ENCODE data around the gene TCERG1L. TPM values are rescaled to one million over a fixed set of nuclear protein-coding genes. Genes with fewer than 3 reads are reported as not detected.

TCERG1L gene, protein sequence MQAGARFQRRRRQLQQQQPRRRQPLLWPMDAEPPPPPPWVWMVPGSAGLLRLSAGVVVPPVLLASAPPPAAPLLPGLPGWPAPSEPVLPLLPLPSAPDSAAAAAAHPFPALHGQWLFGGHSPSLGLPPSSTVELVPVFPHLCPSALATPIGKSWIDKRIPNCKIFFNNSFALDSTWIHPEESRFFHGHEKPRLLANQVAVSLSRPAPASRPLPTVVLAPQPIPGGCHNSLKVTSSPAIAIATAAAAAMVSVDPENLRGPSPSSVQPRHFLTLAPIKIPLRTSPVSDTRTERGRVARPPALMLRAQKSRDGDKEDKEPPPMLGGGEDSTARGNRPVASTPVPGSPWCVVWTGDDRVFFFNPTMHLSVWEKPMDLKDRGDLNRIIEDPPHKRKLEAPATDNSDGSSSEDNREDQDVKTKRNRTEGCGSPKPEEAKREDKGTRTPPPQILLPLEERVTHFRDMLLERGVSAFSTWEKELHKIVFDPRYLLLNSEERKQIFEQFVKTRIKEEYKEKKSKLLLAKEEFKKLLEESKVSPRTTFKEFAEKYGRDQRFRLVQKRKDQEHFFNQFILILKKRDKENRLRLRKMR
- not detected for polyA plus RNA-seq (2012; ENCODE audit: missing spikeins)

DNA sequence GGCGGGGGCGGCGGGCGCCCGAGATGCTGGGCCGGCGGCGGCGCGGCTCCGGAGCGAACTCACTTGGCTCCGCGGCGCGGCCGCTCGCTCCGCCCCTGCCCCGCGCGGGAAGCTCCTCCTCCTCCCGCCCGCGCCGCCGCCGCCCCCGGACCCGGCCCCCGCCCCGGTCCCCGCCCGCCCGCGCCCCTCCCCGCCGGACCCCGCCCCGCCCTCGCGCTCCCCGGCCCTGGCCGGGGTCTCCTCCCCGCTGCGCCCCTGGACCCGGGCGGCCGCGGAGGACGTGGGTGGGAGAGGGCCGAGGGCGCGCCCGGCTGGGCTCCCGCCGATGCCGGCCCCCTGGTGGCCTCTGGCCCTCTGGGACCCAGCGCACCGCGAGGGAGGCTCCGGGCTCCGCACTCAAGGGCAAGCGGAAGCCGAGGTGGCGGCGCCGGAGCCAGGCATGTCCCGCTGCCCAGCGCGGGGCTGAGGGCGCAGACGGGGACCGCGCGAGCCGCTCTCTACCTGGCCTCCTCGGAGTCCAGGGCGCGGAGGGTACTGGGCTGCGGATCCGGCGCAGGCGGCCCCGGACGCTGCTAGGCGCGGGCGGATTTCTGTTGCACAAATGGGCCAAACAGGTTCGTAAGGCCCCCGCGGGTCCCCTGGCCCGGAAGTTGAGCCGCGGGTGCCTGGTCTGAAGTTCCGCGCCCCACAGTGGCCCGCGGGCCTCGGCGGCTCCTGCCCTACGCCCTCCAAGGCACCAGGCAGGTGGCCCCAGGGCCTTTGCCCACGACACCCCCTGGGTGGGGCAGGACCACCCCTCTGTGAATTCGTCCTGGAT, at the start of gene TCERG1L:
Gene TCERG1L (minus strand): TSS at position 61 of the 817 bp plus-strand sequence. CDS start 86 bp downstream, outside the sequence.
- DNase-seq (ENCODE audit: insufficient read length) (no peak), FAIRE-seq (no peak)
- no peak for TF ChIP-seq POLR2AphosphoS5 (IDR thresholded peaks at IDR 0.05; ENCODE audit: low read depth, low read length)
- TF ChIP-seq TAF1 (IDR thresholded peaks at IDR 0.05; ENCODE audit: borderline replicate concordance, low read depth, low read length), result no peak
- TF ChIP-seq POLR2A (IDR thresholded peaks at IDR 0.05; ENCODE audit: low read depth, low read length), result no peak

DNA sequence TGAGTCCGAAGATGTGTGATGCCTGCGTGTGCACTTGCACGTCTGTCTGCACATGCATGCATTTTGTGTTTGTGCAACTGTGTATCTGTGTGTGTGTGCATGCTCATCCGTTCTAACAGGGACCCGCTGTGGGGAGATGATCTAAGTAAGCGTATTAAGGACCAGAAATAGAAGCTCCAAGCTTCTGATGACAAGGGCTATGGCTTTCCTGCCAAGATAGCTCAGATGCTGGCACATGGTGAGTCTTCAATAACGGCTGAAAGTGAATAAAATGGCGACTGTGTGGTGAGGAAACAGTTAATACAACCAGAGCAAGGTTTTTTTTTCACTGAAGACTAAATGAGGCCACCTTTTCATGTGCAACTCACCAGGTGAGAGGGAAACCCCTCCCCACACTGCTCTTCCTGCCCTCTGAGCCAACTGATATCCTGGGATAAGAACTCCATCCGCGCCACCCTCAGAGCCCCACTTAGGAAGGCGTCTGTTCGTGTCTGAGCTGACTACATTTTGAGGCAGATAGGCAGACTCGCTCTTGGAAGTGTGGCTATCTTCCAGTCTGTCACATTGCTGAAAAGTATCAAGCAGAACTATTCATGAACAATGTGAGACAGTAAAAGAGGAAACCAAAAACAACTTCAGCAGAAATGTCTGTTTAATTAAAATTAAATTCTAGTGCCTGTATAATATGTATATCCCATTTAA, 47.4 kb upstream of the TCERG1L start:
- DNase-seq (ENCODE audit: insufficient read length) (no peak), FAIRE-seq (no peak)
- no peak for TF ChIP-seq POLR2A (IDR thresholded peaks at IDR 0.05; ENCODE audit: low read depth, low read length)
- no peak for TF ChIP-seq TAF1 (IDR thresholded peaks at IDR 0.05; ENCODE audit: borderline replicate concordance, low read depth, low read length)
- no peak for TF ChIP-seq POLR2AphosphoS5 (IDR thresholded peaks at IDR 0.05; ENCODE audit: low read depth, low read length)

DNA sequence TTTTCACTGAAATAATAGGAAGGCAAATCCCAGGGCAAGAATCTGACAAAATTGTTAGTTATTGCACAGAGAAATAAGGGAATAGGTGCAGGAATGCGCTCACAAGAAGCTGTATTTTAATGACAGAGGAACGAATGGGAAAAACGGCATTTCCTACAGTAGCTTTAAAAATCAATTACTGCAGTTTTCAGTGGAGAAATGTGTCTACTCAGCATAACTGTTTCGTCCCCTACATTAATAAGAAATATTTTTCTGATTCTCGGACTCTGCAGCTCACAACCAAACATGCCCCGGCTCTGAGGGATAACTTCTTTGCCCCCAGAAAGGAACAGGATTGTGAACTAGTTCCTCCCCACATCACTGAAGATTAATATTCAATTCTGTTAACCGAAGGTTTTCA, 44.9 kb upstream of the TCERG1L start:
- no peak for FAIRE-seq
- TF ChIP-seq TAF1 (IDR thresholded peaks at IDR 0.05; ENCODE audit: borderline replicate concordance, low read depth, low read length) (no peak), POLR2A (IDR thresholded peaks at IDR 0.05; ENCODE audit: low read depth, low read length) (no peak), POLR2AphosphoS5 (IDR thresholded peaks at IDR 0.05; ENCODE audit: low read depth, low read length) (no peak)

DNA sequence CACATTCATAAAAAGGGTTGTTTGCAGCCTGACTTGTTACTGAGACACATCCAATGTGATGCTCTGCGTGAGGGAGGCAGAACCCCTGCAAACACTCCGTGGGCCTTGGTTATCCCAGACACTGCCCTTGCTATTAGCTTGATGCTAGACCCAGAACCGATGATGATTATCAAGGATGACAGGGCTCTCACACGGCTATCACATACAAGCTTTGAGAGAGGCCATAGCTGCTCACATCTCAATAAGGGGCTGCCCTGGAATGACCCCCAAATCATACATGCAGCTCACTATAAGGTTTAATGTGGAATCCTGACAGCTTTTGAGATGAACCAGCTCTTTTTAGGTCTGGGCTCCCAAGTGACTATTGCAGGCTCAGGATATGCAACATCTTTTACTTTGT, 44.4 kb upstream of the TCERG1L start:
- DNase-seq (ENCODE audit: insufficient read length) (no peak), FAIRE-seq (no peak)
- TF ChIP-seq TAF1 (IDR thresholded peaks at IDR 0.05; ENCODE audit: borderline replicate concordance, low read depth, low read length) (no peak), POLR2AphosphoS5 (IDR thresholded peaks at IDR 0.05; ENCODE audit: low read depth, low read length) (no peak), POLR2A (IDR thresholded peaks at IDR 0.05; ENCODE audit: low read depth, low read length) (no peak)

More for the DNA sequence above, 44.9 kb upstream of the TCERG1L start:
- no peak for DNase-seq (ENCODE audit: insufficient read length)

DNA sequence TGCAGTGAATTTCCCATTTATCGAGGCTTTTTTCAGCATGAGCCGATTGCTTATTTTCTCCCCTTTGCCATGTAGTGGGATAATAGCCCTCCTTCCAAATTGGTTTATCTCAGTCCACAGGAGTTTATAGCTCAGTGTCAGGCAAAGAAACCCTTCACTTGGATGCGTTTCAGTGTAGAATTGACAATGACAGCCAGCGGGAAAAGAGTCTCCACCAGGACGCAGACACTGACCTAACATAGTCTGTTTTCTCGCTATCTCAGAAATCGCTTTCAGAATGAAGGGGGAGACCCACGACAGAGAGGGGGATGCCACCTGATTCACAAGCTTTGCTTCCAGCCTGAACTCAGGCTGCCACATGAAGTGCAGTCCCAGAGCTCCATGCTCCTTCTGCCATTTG, 43.5 kb upstream of the TCERG1L start:
- DNase-seq (ENCODE audit: insufficient read length), result no peak
- no peak for TF ChIP-seq POLR2A (IDR thresholded peaks at IDR 0.05; ENCODE audit: low read depth, low read length)
- no peak for TF ChIP-seq POLR2AphosphoS5 (IDR thresholded peaks at IDR 0.05; ENCODE audit: low read depth, low read length)
- TF ChIP-seq TAF1 (IDR thresholded peaks at IDR 0.05; ENCODE audit: borderline replicate concordance, low read depth, low read length), result no peak
- FAIRE-seq, result no peak

DNA sequence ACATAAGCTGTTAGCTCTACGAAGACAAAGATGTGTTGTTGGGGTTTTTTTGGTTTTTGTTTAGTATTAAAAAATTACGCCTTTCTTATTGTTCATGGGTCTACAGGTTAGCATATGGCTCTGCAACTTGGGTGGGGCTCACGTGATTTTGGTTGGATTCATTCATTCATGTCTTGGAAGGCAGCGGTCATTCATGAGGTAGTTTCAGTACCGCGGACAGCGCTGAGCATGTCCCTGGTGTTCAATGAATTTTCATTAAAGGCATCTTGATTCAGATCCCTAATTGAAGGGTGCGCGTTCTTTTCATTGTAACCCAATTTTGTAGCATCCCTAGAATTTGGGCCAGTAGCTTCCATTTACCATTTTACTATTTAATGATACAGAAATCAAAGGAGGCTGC, 42.9 kb upstream of the TCERG1L start:
- DNase-seq (ENCODE audit: insufficient read length), result no peak
- no peak for FAIRE-seq
- TF ChIP-seq POLR2A (IDR thresholded peaks at IDR 0.05; ENCODE audit: low read depth, low read length) (no peak), TAF1 (IDR thresholded peaks at IDR 0.05; ENCODE audit: borderline replicate concordance, low read depth, low read length) (no peak), POLR2AphosphoS5 (IDR thresholded peaks at IDR 0.05; ENCODE audit: low read depth, low read length) (no peak)

DNA sequence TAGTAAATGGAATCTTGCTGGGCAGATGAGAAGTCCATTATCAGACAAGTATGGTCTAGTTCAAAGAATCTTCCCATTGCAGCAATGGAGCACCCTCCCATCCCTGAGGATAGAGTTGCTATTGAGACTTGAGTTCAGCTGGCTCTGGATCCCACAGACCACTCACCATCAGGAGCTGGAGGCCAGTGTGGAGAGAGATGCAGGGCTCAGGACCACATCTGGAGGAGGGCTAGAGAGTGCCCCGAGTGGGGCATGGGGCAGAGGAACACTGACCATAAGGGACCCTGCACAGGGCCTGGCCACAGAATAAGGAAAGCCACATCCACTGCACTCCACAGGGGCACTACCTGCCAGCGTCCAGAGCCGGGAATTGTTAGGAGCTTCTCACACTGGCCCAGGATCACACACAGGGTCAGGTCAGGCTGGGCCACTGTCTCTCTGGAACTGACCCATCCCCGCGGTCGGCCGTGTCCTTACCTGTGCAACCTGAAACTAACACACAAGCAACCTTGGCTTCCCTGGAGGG, 41.3 kb upstream of the TCERG1L start:
- no peak for TF ChIP-seq POLR2AphosphoS5 (IDR thresholded peaks at IDR 0.05; ENCODE audit: low read depth, low read length)
- TF ChIP-seq POLR2A (IDR thresholded peaks at IDR 0.05; ENCODE audit: low read depth, low read length), result no peak
- no peak for TF ChIP-seq TAF1 (IDR thresholded peaks at IDR 0.05; ENCODE audit: borderline replicate concordance, low read depth, low read length)
- DNase-seq (ENCODE audit: insufficient read length) (no peak), FAIRE-seq (no peak)

DNA sequence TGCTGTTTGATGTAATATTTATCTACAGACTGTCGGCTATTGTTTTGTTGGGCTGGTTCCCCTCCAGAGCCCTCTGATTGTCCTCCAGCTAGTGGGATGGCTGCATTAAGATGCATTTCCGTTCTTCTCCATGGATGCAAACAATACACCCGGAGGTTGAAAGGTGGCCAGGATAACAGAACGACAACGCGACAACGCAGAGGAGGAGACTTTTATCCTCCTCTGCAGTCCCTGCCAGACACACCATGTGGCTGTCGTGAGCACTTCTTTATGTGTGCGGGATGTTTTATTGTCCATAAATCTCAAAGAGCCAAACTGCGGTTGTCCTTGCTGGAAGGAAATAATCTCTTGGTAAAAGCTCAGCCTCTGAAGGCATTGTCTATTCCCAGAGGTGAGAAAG, 39.1 kb upstream of the TCERG1L start:
- DNase-seq (ENCODE audit: insufficient read length) (no peak), FAIRE-seq (no peak)
- TF ChIP-seq POLR2A (IDR thresholded peaks at IDR 0.05; ENCODE audit: low read depth, low read length), result no peak
- no peak for TF ChIP-seq TAF1 (IDR thresholded peaks at IDR 0.05; ENCODE audit: borderline replicate concordance, low read depth, low read length)
- TF ChIP-seq POLR2AphosphoS5 (IDR thresholded peaks at IDR 0.05; ENCODE audit: low read depth, low read length), result no peak

DNA sequence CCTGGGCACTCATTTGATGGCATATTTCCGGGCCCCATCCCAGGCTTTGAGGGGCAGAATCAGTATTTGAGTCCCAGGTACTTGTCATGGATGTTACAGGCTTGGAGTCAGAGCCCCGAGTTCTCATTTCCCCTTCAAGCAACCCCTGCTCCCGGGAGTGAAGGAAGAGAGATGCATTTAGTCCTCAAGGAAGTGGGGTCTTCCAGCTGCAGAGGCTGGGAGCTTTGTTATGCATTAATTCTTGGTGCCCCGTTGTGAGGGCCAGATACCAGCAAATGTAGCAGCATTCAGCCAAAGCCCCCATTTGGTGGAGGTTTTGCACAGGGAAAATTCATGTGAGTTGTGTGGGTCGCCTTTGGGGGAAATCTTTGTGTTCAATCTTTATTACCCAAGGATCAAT, 38.7 kb upstream of the TCERG1L start:
- FAIRE-seq (no peak), DNase-seq (ENCODE audit: insufficient read length) (no peak)
- TF ChIP-seq POLR2A (IDR thresholded peaks at IDR 0.05; ENCODE audit: low read depth, low read length), result no peak
- TF ChIP-seq TAF1 (IDR thresholded peaks at IDR 0.05; ENCODE audit: borderline replicate concordance, low read depth, low read length), result no peak
- TF ChIP-seq POLR2AphosphoS5 (IDR thresholded peaks at IDR 0.05; ENCODE audit: low read depth, low read length), result no peak

DNA sequence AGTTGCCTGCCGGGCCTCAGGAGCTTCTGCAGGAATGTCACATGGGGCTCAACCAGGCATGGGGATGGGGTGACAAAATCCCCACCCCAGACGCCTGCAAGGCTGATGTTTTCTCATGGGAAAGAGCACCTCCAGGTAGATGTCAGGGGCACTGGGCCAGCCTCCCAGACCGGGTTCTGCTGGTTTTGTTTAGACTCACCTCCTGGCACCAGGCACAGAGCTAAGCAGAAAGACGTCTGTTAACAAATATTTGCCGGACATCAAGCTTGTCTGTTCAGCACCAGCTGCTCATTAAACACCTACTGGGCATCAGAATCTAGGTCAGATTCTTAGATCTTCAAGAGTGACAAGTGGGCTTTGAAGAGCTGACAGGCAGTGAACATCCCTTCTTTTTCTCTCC, 34.9 kb upstream of the TCERG1L start:
- no peak for TF ChIP-seq POLR2A (IDR thresholded peaks at IDR 0.05; ENCODE audit: low read depth, low read length)
- TF ChIP-seq POLR2AphosphoS5 (IDR thresholded peaks at IDR 0.05; ENCODE audit: low read depth, low read length), result no peak
- DNase-seq (ENCODE audit: insufficient read length), result no peak
- FAIRE-seq, result no peak

DNA sequence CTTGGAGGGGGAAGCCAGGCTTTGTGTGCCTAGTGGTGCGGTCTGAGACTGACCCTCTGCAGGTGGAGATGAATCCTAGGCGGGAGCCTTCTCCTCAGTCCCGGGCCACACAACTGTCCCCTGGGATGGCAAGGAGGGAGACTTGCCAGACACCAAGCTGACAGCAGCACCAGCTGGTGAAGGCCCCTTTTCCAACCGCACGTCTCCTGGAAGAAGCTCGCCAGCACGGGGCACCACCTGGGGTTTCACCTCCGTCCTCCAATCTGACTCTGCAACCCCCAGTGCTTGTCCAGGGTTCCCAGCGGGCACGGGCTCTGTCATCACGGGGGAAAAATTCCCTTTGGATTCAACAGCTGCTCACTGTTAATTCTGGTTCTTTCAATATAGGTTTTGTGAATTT, 34.2 kb upstream of the TCERG1L start:
- TF ChIP-seq POLR2AphosphoS5 (IDR thresholded peaks at IDR 0.05; ENCODE audit: low read depth, low read length) (no peak), TAF1 (IDR thresholded peaks at IDR 0.05; ENCODE audit: borderline replicate concordance, low read depth, low read length) (no peak), POLR2A (IDR thresholded peaks at IDR 0.05; ENCODE audit: low read depth, low read length) (no peak)
- DNase-seq (ENCODE audit: insufficient read length), result no peak
- no peak for FAIRE-seq
